ENCODE data around the gene ASXL1. TPM values are rescaled to one million over a fixed set of nuclear protein-coding genes. Genes with fewer than 3 reads are reported as not detected.

ASXL1 gene
- total and polyA plus RNA-seq, 9 of the 15 experiments (the other 6 are each of a cell fraction or from before 2014, with no cell fraction given), result 6.5 to 65.3 (median 32.3) TPM

- TF ChIP-seq THAP7 (CRISPR knock-in tag; IDR thresholded peaks at IDR 0.05) (no peak), CBFA2T2 (conservative IDR thresholded peaks at IDR 0.05) (no peak), SMARCE1 (IDR thresholded peaks at IDR 0.05) (no peak), ATF1 (CRISPR knock-in tag; IDR thresholded peaks at IDR 0.05) (no peak), ATF1 (tag; IDR thresholded peaks at IDR 0.05) (peak; percentile 87), HNRNPK (IDR thresholded peaks at IDR 0.05; ENCODE audit: low read depth, low read length, poor library complexity, severe bottlenecking) (no peak), ZNF407 (IDR thresholded peaks at IDR 0.05; ENCODE audit: low read depth) (peak; percentile 78), ZNF311 (CRISPR knock-in tag; IDR thresholded peaks at IDR 0.05) (no peak), SMC3 (conservative IDR thresholded peaks at IDR 0.05; ENCODE audit: insufficient read depth, low read depth, low read length) (no peak), FOXO4 (CRISPR knock-in tag; IDR thresholded peaks at IDR 0.05) (no peak), HNRNPUL1 (IDR thresholded peaks at IDR 0.05; ENCODE audit: low read length) (no peak), NUFIP1 (IDR thresholded peaks at IDR 0.05; ENCODE audit: partially characterized antibody) (no peak), NR3C1 (CRISPR knock-in tag; IDR thresholded peaks at IDR 0.05) (no peak), RBM34 (IDR thresholded peaks at IDR 0.05; ENCODE audit: borderline replicate concordance, insufficient read depth, low read length) (no peak), NCOR1 (IDR thresholded peaks at IDR 0.05) (no peak), ATF7 (IDR thresholded peaks at IDR 0.05) (peak; percentile 66), MED1 (CRISPR knock-in tag; IDR thresholded peaks at IDR 0.05; ENCODE audit: borderline replicate concordance) (no peak)
Observed at GRCh38 chr20:32357869-32358631, at the start of gene ASXL1 (continued).
